Measurements from ENCODE around the gene PCDH1. TPM values are rescaled to one million over a fixed set of nuclear protein-coding genes. Genes with fewer than 3 reads are reported as not detected.

Gene PCDH1
- total RNA-seq, 1 donor from 2014 or later: 42.4 TPM

DNA sequence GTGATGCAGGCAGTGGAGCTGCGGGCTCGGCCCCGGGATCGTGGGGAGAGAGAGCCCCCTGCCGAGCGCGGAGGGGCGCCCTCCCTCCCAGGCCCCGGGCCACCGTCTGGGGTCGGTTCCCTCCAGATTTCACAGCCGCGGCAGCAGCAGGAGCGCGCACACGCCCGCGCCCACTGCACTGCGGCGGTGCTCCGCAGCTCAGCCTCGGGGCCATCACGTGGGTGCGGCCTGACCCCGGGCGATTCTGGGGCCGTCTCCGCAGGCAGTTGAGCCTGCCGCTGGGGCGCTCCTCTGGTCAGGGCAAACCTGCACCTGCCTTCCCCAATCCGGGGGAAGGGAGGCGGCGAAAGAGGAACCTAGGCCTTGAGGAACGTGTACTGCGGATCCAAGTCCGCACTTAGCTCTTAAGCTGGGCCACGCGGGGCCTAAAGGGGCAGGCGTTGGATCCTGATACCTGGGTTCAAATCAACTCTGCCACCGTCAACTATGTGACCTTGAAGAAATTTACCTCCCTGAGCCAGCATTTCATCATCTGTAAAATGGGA, 36.1 kb upstream of the PCDH1 start:
- DNase-seq (ENCODE audit: low read depth): no peak

DNA sequence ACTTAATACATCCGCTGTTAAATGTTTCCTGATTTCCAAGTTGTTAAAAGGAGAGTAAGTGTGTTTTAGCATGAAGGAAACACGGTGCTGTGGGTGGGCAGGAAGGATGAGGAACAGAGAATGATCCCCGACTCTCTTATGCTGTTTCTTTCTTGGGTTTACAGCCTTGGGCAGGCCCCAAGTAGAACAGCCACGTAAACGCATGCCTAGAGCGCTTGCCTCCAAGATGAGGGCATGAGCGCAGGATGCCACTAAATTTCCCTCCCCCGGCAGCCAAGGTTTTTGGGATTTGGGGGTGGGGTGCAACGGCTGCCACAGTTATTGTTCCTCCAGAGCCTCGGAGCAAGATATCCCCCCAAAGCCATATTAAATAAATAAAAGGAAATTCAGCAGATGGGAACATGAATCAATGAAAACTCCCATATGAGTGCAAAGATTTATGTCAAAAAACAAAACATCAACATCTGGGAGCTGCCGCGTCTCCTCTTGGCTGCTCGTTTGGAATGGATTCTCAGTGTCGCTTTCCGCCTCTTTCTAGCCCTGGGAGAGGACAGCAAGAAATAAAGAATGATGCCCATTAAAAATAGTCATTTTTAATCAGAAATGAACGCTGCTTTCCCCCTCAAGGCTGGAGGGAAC, 35.5 kb upstream of the PCDH1 start:
- H3K4me3 ChIP-seq (ENCODE audit: low read depth, low read length): peak overlapping the region; percentile 21
- TF ChIP-seq, protein P1, sequence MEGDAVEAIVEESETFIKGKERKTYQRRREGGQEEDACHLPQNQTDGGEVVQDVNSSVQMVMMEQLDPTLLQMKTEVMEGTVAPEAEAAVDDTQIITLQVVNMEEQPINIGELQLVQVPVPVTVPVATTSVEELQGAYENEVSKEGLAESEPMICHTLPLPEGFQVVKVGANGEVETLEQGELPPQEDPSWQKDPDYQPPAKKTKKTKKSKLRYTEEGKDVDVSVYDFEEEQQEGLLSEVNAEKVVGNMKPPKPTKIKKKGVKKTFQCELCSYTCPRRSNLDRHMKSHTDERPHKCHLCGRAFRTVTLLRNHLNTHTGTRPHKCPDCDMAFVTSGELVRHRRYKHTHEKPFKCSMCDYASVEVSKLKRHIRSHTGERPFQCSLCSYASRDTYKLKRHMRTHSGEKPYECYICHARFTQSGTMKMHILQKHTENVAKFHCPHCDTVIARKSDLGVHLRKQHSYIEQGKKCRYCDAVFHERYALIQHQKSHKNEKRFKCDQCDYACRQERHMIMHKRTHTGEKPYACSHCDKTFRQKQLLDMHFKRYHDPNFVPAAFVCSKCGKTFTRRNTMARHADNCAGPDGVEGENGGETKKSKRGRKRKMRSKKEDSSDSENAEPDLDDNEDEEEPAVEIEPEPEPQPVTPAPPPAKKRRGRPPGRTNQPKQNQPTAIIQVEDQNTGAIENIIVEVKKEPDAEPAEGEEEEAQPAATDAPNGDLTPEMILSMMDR (IDR thresholded peaks at IDR 0.05; ENCODE audit: insufficient read depth, low read length, poor library complexity, severe bottlenecking): no peak

More for the DNA sequence above, 36.1 kb upstream of the PCDH1 start:
- H3K27me3 ChIP-seq (ENCODE audit: control insufficient read depth, insufficient read depth, low read length): peaks cover 14% of the 10 kb centered on the region
- peak overlapping the region; percentile 21 for H3K4me3 ChIP-seq (ENCODE audit: low read depth, low read length)
- H3K36me3 ChIP-seq (ENCODE audit: control insufficient read depth, insufficient read depth, low read length): no peaks in the 10 kb centered on the region
- TF ChIP-seq, protein P1 (IDR thresholded peaks at IDR 0.05; ENCODE audit: insufficient read depth, low read length, poor library complexity, severe bottlenecking): peak; percentile 24

DNA sequence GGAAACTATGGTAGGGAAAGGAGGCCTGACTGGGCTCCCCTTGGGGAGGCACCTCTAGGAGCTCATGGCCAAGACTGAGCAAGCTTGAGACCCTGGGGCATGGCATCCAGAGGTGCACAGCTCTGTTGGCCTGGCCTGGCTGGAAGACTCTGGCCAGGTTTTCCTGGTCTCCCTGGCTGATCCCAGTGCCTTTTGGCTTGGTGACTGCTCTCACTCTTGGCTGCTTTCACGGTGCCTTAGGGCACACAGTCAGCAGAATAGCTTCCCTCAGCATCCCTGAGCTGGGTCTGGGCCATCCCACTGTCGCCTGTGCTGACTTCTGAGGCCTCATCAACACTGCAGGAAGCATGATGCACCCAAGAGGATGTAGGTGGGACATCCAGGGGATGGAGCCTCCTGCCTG, 32.1 kb upstream of the PCDH1 start:
- H3K27me3 ChIP-seq (ENCODE audit: control insufficient read depth, insufficient read depth, low read length): peaks cover 11% of the 10 kb centered on the region
- no peaks in the 10 kb centered on the region for H3K36me3 ChIP-seq (ENCODE audit: control insufficient read depth, insufficient read depth, low read length)
- no peak overlapping the region for H3K4me3 ChIP-seq (ENCODE audit: low read depth, low read length)
- no peak for DNase-seq (ENCODE audit: low read depth)
- TF ChIP-seq, protein P1 (IDR thresholded peaks at IDR 0.05; ENCODE audit: insufficient read depth, low read length, poor library complexity, severe bottlenecking): no peak

More for the DNA sequence above, 35.5 kb upstream of the PCDH1 start:
- DNase-seq (ENCODE audit: low read depth): no peak
- no peaks in the 10 kb centered on the region for H3K36me3 ChIP-seq (ENCODE audit: control insufficient read depth, insufficient read depth, low read length)
- peaks cover 14% of the 10 kb centered on the region for H3K27me3 ChIP-seq (ENCODE audit: control insufficient read depth, insufficient read depth, low read length)

DNA sequence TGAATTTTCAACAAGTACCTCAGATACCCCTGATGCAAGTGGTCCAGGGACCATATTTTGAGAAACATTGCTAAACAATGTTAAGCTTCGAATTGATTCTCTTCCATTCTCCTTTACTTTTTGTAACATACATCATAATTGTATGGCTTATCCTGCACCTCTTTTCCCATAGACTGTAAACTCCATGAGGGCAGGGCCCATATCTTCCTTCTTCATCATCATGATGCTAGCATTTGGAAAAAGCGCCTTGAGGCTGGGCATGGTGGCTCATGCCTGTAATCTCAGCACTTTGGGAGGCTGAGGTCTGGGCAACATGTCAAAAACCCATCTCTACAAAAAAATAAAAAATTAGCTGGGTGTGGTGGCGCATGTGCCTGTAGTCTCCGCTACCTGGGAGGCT, 31.0 kb upstream of the PCDH1 start:
- TF ChIP-seq, protein P1 (IDR thresholded peaks at IDR 0.05; ENCODE audit: insufficient read depth, low read length, poor library complexity, severe bottlenecking): no peak

DNA sequence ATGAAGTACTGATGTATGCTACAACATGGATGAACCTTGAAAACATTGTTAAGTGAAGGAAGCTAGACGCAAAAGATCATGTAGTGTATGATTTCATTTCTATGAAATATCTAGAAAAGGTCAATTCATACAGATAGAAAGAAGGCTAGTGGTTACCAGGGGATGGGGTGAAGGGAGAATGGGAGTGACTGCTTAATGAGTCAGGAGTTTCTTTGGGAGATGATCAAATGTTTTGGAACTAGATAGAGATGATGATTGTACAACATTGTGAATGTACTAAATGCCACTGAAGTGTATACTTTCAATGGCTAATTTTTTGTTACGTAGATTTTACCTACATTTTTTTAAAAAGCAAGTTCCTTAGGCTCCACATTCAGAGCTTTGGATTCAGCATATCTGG, 30.6 kb upstream of the PCDH1 start:
- TF ChIP-seq, protein P1 (IDR thresholded peaks at IDR 0.05; ENCODE audit: insufficient read depth, low read length, poor library complexity, severe bottlenecking): no peak
- Histone ChIP-seq H3K4me3 (ENCODE audit: low read depth, low read length) (no peak overlapping the region), H3K36me3 (ENCODE audit: control insufficient read depth, insufficient read depth, low read length) (no peaks in the 10 kb centered on the region), H3K27me3 (ENCODE audit: control insufficient read depth, insufficient read depth, low read length) (peaks cover 4% of the 10 kb centered on the region)
- no peak for DNase-seq (ENCODE audit: low read depth)

More for the DNA sequence above, 31.0 kb upstream of the PCDH1 start:
- no peak for DNase-seq (ENCODE audit: low read depth)
- H3K27me3 ChIP-seq (ENCODE audit: control insufficient read depth, insufficient read depth, low read length): peaks cover 8% of the 10 kb centered on the region
- H3K4me3 ChIP-seq (ENCODE audit: low read depth, low read length): no peak overlapping the region
- no peaks in the 10 kb centered on the region for H3K36me3 ChIP-seq (ENCODE audit: control insufficient read depth, insufficient read depth, low read length)

DNA sequence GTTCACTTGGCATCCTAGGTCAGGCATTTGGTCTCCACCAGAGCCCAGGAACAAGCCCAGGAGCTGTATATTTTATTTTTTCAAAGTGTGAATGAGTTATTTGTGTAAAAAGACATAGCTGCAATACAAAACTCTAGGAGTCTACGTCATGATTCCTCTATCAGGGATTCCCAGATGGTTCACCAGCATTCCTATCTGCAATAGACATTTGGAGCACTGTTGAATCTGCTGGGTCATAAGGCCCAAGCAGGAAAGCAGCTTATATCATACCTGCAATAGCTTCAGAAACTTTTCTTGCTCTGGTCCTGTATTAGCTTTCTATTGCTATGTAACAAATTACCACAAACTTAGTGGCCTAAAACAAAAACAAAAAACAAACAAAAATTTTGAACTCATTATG, 28.8 kb upstream of the PCDH1 start:
- DNase-seq (ENCODE audit: low read depth): no peak
- H3K36me3 ChIP-seq (ENCODE audit: control insufficient read depth, insufficient read depth, low read length): no peaks in the 10 kb centered on the region
- no peak overlapping the region for H3K4me3 ChIP-seq (ENCODE audit: low read depth, low read length)
- H3K27me3 ChIP-seq (ENCODE audit: control insufficient read depth, insufficient read depth, low read length): peaks cover 6% of the 10 kb centered on the region
- TF ChIP-seq, protein P1 (IDR thresholded peaks at IDR 0.05; ENCODE audit: insufficient read depth, low read length, poor library complexity, severe bottlenecking): no peak

Data from kidney epithelial cell (primary cell).